Suprapubic skin (tissue), 3 donors: Measurements from ENCODE around the gene OOEP.

Source experiments
- POLR2AphosphoS5 ChIP-seq, 3 donors: sonication (generic); formaldehyde crosslinking; IDR thresholded peaks; one replicate each; pipeline ENCODE4 v1.6.1; 2017; ENCODE audit warnings: antibody characterized with exemption in 3 of 3
- TF ChIP-seq, protein P1 (sequence below), 2 donors: fragments of 200-600 bp in 1 of 2; fragments of 450-650 bp in 1 of 2; sonication (generic) in 1 of 2; IDR thresholded peaks; one replicate each; pipeline ENCODE4 v1.5.1; 2016 to 2019; ENCODE audit warnings: antibody characterized with exemption in 2 of 2, mild to moderate bottlenecking in 1 of 2, moderate library complexity in 1 of 2

- TF ChIP-seq POLR2AphosphoS5 (IDR thresholded peaks at IDR 0.05): no peak
- TF ChIP-seq, protein P1, sequence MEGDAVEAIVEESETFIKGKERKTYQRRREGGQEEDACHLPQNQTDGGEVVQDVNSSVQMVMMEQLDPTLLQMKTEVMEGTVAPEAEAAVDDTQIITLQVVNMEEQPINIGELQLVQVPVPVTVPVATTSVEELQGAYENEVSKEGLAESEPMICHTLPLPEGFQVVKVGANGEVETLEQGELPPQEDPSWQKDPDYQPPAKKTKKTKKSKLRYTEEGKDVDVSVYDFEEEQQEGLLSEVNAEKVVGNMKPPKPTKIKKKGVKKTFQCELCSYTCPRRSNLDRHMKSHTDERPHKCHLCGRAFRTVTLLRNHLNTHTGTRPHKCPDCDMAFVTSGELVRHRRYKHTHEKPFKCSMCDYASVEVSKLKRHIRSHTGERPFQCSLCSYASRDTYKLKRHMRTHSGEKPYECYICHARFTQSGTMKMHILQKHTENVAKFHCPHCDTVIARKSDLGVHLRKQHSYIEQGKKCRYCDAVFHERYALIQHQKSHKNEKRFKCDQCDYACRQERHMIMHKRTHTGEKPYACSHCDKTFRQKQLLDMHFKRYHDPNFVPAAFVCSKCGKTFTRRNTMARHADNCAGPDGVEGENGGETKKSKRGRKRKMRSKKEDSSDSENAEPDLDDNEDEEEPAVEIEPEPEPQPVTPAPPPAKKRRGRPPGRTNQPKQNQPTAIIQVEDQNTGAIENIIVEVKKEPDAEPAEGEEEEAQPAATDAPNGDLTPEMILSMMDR (IDR thresholded peaks at IDR 0.05): no peak
Observed at GRCh38 chr6:73382462-73383113, 12.9 kb upstream of the OOEP start.
